Measurements from ENCODE around the gene CPVL. TPM values are rescaled to one million over a fixed set of nuclear protein-coding genes. Genes with fewer than 3 reads are reported as not detected.
A peak's percentile ranks its signal among the peaks of the same experiment; 100 is the strongest.

The CPVL gene
- total RNA-seq, 1 experiment from 2014 or later = 72.3 TPM

GRCh38 chr7:29147821-29148220 lies 1.5 kb upstream of the CPVL start:
- no TSS peak for BruUV-seq (replicated peaks)
- no peak for DNase-seq (ENCODE audit: low spot score)
- intact Hi-C loops (cut with micrococcal nuclease; ENCODE audit: unreplicated experiment) = no loop called here
- Histone ChIP-seq H3K27me3 (replicated peaks; ENCODE audit: insufficient read depth, low read depth, low read length, poor library complexity) (no peaks in the 10 kb centered on the region), H3K36me3 (ENCODE audit: insufficient read depth, low read length, poor library complexity, severe bottlenecking) (peaks cover 2% of the 10 kb centered on the region), H3K27ac (ENCODE audit: low read depth, low read length, poor library complexity, severe bottlenecking) (no peak overlapping the region), H3K4me3 (ENCODE audit: low read depth, low read length, poor library complexity, severe bottlenecking) (peak overlapping the region; percentile 73), H3K4me1 (ENCODE audit: insufficient read depth, low read length, poor library complexity, severe bottlenecking) (peaks cover 25% of the 10 kb centered on the region), H3K9me3 (ENCODE audit: low read depth, low read length, poor library complexity, severe bottlenecking) (no peaks in the 10 kb centered on the region)
- TF ChIP-seq, protein P1, sequence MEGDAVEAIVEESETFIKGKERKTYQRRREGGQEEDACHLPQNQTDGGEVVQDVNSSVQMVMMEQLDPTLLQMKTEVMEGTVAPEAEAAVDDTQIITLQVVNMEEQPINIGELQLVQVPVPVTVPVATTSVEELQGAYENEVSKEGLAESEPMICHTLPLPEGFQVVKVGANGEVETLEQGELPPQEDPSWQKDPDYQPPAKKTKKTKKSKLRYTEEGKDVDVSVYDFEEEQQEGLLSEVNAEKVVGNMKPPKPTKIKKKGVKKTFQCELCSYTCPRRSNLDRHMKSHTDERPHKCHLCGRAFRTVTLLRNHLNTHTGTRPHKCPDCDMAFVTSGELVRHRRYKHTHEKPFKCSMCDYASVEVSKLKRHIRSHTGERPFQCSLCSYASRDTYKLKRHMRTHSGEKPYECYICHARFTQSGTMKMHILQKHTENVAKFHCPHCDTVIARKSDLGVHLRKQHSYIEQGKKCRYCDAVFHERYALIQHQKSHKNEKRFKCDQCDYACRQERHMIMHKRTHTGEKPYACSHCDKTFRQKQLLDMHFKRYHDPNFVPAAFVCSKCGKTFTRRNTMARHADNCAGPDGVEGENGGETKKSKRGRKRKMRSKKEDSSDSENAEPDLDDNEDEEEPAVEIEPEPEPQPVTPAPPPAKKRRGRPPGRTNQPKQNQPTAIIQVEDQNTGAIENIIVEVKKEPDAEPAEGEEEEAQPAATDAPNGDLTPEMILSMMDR (conservative IDR thresholded peaks at IDR 0.05; ENCODE audit: low read depth, low read length) = no peak
- TF ChIP-seq EZH2 (IDR thresholded peaks at IDR 0.05; ENCODE audit: borderline replicate concordance, low read depth, low read length, poor library complexity, severe bottlenecking) = no peak
- POLR2A ChIA-PET (ENCODE audit: low non-redundant PET) = no interaction called here
- CTCF ChIA-PET = no interaction called here

DNA sequence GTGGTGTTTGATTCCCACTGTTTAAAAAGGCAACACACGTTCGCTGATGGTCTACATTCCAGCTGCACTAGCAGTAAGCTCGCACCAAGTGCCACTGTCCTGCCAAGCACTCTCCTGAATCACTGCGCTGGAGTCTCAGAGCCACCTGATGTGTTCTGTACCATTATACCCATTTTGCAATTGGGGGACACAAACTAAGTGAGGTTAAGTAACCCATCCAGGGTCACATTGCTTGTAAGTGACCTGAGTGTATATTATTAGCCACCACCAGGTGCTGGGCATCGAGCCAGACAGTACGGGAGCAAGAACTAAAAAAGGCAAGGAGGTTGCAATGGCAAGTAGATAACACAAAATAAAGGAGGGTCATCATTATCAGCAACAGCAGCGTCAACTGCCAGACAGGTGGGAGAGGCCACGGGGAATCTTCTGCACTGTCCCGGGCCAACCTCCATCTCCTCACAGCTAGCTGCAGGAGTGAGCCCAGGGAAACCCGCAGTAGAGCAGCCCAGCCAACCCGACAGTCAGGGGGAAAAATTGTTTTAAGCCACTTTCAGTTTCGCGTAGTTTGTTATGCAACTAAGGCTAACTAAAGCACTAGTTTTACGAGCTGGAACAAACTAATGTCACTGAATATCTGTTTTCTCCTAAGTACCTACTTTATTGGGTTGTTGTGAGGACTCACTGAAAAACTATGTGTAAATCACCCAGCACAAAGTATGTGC lies 712 bp upstream of the CPVL start:
- DNase-seq (ENCODE audit: low spot score) = peak; percentile 38
- ChIA-PET POLR2A (ENCODE audit: low non-redundant PET) (no interaction called here), CTCF (interaction anchor here (1.2 kb wide), 1 partner anchor 220 kb away, joined by 4 read pairs; no protein-coding TSS in a partner anchor)
- Histone ChIP-seq H3K27me3 (replicated peaks; ENCODE audit: insufficient read depth, low read depth, low read length, poor library complexity) (no peaks in the 10 kb centered on the region), H3K9me3 (ENCODE audit: low read depth, low read length, poor library complexity, severe bottlenecking) (no peaks in the 10 kb centered on the region), H3K4me1 (ENCODE audit: insufficient read depth, low read length, poor library complexity, severe bottlenecking) (peaks cover 25% of the 10 kb centered on the region), H3K36me3 (ENCODE audit: insufficient read depth, low read length, poor library complexity, severe bottlenecking) (peaks cover 2% of the 10 kb centered on the region), H3K4me3 (ENCODE audit: low read depth, low read length, poor library complexity, severe bottlenecking) (peak overlapping the region; percentile 73), H3K27ac (ENCODE audit: low read depth, low read length, poor library complexity, severe bottlenecking) (peak overlapping the region; percentile 79)
- TSS peak; percentile 82 for BruUV-seq (replicated peaks)
- TF ChIP-seq, protein P1 (conservative IDR thresholded peaks at IDR 0.05; ENCODE audit: low read depth, low read length) = no peak; the same call in 1 of the 2 replicates
- TF ChIP-seq EZH2 (IDR thresholded peaks at IDR 0.05; ENCODE audit: borderline replicate concordance, low read depth, low read length, poor library complexity, severe bottlenecking) = no peak
- intact Hi-C loops (cut with micrococcal nuclease; ENCODE audit: unreplicated experiment) = no loop called here

- ChIA-PET POLR2A (ENCODE audit: low non-redundant PET) (no interaction called here), CTCF (interaction anchor here (1.2 to 1.4 kb wide), 2 partner anchors 44 to 219 kb away, joined by 4 read pairs; no protein-coding TSS in a partner anchor)
- H3K4me1 ChIP-seq (ENCODE audit: insufficient read depth, low read length, poor library complexity, severe bottlenecking) = peaks cover 31% of the 10 kb centered on the region
- no peaks in the 10 kb centered on the region for H3K9me3 ChIP-seq (ENCODE audit: low read depth, low read length, poor library complexity, severe bottlenecking)
- BruUV-seq (replicated peaks) = TSS peak; percentile 76
- peak overlapping the region; percentile 79 for H3K27ac ChIP-seq (ENCODE audit: low read depth, low read length, poor library complexity, severe bottlenecking)
- no peak for DNase-seq (ENCODE audit: low spot score)
- peak overlapping the region; percentile 73 for H3K4me3 ChIP-seq (ENCODE audit: low read depth, low read length, poor library complexity, severe bottlenecking)
- H3K36me3 ChIP-seq (ENCODE audit: insufficient read depth, low read length, poor library complexity, severe bottlenecking) = peaks cover 2% of the 10 kb centered on the region
- intact Hi-C loops (cut with micrococcal nuclease; ENCODE audit: unreplicated experiment) = no loop called here
- H3K27me3 ChIP-seq (replicated peaks; ENCODE audit: insufficient read depth, low read depth, low read length, poor library complexity) = no peaks in the 10 kb centered on the region
- TF ChIP-seq, protein P1 (conservative IDR thresholded peaks at IDR 0.05; ENCODE audit: low read depth, low read length) = no peak
- no peak for TF ChIP-seq EZH2 (IDR thresholded peaks at IDR 0.05; ENCODE audit: borderline replicate concordance, low read depth, low read length, poor library complexity, severe bottlenecking)
Measured at GRCh38 chr7:29145553-29146056, 732 bp downstream of the CPVL start.
